Fibroblast of villous mesenchyme (primary cell): ENCODE measurements around the gene CRYZ. TPM values are rescaled to one million over a fixed set of nuclear protein-coding genes. Genes with fewer than 3 reads are reported as not detected.
A peak's percentile ranks its signal among the peaks of the same experiment; 100 is the strongest.
"Not testable (repeated sequence)": the region's sequence is repeated elsewhere in the genome, so short reads cannot be mapped to it uniquely, and the experiment has no call there.

ENCODE experiments used
- DNase-seq: peaks from one replicate; pipeline ENCODE4 v3.0.0-alpha.2; 2010; ENCODE audit warnings: low read depth
- H3K4me3 ChIP-seq: 2 replicates; pipeline ENCODE4 v1.5.1; 2011; ENCODE audit warnings: low read depth, mild to moderate bottlenecking, low read length
- CTCF ChIP-seq: IDR thresholded peaks from 2 replicates; pipeline ENCODE4 v1.5.1; 2012; ENCODE audit warnings: low read depth, mild to moderate bottlenecking, low read length; ENCODE audit not compliant: insufficient read depth
- total RNA-seq: library from RNA; depleted of rRNA; stranded (reverse); fragments of >200 nt; gene quantifications from 2 replicates; pipeline ENCODE4 v1.2.3, GENCODE V29; 2012

The CRYZ gene
- total RNA-seq, 1 donor = 41.0 TPM

- no peak for DNase-seq
- no peak for TF ChIP-seq CTCF
- H3K4me3 ChIP-seq = no peak overlapping the region
Measured at GRCh38 chr1:74753104-74753503, 20.3 kb upstream of the CRYZ start.

- TF ChIP-seq CTCF = no peak
- H3K4me3 ChIP-seq = no peak overlapping the region
- DNase-seq = no peak
Measured at GRCh38 chr1:74748960-74749359, 16.1 kb upstream of the CRYZ start.

- not testable (repeated sequence) for H3K4me3 ChIP-seq, DNase-seq
Measured at GRCh38 chr1:74745247-74745646, 12.4 kb upstream of the CRYZ start.

- DNase-seq, H3K4me3 ChIP-seq: not testable (repeated sequence)
Measured at GRCh38 chr1:74740307-74740980, 7.6 kb upstream of the CRYZ start.

GRCh38 chr1:74737333-74737732, 4.5 kb upstream of the CRYZ start:
- DNase-seq = no peak
- H3K4me3 ChIP-seq = no peak overlapping the region
- no peak for TF ChIP-seq CTCF

- TF ChIP-seq CTCF = peak; percentile 81
- peak; percentile 74 for DNase-seq
- peak overlapping the region; percentile 89 for H3K4me3 ChIP-seq
Measured at GRCh38 chr1:74733604-74734484, 994 bp upstream of the CRYZ start.

- peak overlapping the region; percentile 89 for H3K4me3 ChIP-seq
- DNase-seq = not testable (repeated sequence)
Measured at GRCh38 chr1:74732071-74732946, 541 bp downstream of the CRYZ start.
